ENCODE results near the gene TMEM106A.
"Not testable (repeated sequence)": the region's sequence is repeated elsewhere in the genome, so short reads cannot be mapped to it uniquely, and the experiment has no call there.

Gene TMEM106A, protein sequence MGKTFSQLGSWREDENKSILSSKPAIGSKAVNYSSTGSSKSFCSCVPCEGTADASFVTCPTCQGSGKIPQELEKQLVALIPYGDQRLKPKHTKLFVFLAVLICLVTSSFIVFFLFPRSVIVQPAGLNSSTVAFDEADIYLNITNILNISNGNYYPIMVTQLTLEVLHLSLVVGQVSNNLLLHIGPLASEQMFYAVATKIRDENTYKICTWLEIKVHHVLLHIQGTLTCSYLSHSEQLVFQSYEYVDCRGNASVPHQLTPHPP

DNA sequence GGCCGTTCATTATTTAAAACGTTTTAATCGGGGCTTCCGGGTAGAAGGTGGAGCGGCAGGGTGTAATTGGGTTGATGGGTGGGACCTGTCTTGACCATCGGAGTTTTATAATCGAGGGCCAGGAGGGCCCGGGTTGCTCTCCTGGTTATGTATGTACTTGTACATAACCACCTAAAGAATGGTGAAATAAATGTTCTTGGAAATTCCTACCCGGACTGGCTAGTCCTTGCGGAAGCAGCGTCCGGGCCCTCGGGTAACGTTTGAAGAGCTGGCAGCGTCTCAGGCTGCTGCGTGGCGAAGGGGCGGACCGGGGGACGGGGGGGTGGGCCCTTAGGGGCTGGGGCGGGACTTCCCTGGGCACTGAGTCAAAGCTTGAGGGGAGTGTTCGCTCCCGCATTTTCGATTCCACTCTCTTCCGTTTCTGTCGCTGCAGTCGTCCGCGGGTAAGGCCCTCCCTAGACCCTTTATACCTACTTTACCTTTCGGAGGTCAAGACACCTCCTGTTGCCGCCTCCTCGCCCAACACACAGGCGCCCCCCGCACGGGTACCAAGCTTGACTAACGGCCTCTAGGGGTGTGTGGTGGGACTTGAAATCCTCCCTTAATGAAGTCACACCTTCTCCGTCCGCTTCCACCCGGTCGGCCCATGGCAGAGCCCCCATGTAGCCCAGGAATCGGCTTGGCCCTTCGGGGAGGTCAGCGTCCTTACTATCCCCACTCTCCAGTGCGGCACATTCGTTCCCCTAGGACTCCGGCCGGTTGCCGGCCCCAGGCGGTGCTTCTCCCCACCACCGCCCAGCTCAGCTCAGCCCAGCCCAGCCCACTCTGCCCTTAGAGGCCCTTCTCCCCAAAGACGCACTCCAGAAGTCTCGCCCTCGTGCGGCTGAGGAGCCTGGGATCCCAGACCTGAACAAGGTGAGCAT lies at the start of gene TMEM106A:
TSS of gene TMEM106A (plus strand) at position 396 of the 923 bp plus-strand sequence. CDS start 1,167 bp downstream, outside the sequence.
- peak; percentile 73 for DNase-seq (ENCODE audit: low read depth)

DNA sequence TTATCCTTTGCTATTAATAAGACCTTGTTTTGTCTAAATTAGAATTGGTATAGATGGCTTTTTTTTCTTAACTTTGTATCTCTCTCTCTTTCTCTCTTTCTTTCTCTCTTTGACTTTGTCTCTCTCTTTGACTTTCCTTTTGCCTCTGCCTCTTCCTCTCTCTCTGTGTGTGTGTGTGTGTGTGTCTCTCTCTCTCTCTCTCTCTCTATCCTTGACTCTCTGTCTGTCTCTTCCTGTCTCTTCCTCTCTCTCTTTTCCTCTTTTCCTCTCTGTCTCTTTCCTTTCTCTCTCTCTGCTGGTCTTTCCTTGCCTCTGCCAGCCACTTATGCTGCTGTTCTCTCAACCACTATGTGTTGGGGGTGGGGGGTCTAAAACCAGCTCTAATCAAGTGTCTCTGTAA lies 45.7 kb upstream of the TMEM106A start:
- not testable (repeated sequence) for DNase-seq (ENCODE audit: low read depth)

DNA sequence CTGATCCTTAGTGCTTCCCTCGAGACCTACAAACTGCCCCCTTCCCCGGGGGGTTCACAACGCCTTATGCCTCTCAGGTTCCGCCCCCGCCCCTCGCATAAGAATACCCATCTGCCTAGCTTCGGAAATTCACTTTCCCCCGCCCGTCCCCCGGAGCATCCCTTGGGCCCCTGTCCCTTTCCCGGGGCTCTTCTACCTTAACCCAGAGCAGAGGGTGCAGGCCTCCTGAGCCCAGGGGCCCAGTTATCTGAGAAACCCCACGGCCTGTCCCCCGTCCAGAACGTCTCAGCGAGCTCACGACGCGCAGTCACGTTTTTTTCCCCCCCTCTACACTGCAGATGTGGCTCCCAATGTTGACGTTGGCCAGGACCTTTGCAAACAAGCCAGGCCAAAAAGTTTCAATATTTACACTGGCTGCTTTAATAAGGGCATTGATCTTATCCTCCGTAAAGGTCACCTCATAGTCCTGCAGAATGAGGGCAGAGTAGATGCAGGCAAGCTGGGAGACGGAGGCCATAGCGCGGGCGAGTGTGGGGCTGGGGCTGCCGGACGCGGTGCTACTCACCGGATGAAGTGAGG lies 42.0 kb upstream of the TMEM106A start:
- DNase-seq (ENCODE audit: low read depth): no peak

DNA sequence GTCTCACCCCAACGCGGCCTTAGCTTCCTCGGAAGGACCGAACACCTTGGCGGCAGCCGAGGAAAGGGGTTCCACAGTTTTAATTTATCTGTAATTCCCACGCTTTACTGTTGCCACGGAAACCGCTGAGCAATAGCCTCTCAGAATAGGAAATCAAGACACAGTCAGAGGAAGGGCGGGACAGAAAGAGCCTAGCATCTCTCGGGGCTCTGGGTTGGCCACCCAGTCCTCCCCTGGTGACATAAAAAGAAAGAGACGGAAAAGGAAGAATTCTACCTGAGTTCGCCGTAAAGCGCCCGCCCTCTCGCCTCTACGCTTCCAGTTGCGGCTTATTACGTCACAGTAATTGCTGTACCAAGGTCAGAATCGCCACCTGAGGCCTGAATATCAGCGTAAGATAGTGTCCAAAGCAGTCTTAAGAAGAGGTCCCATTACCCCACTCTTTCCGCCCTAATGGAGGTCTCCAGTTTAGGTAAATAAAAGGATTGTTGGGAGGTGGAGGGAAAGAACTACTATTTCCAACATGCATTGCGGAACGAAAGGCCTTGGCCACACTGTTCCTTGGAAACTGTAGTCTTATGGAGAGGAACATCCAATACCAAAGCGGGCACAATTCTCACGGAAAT lies 41.4 kb upstream of the TMEM106A start:
- DNase-seq (ENCODE audit: low read depth): peak; percentile 96

DNA sequence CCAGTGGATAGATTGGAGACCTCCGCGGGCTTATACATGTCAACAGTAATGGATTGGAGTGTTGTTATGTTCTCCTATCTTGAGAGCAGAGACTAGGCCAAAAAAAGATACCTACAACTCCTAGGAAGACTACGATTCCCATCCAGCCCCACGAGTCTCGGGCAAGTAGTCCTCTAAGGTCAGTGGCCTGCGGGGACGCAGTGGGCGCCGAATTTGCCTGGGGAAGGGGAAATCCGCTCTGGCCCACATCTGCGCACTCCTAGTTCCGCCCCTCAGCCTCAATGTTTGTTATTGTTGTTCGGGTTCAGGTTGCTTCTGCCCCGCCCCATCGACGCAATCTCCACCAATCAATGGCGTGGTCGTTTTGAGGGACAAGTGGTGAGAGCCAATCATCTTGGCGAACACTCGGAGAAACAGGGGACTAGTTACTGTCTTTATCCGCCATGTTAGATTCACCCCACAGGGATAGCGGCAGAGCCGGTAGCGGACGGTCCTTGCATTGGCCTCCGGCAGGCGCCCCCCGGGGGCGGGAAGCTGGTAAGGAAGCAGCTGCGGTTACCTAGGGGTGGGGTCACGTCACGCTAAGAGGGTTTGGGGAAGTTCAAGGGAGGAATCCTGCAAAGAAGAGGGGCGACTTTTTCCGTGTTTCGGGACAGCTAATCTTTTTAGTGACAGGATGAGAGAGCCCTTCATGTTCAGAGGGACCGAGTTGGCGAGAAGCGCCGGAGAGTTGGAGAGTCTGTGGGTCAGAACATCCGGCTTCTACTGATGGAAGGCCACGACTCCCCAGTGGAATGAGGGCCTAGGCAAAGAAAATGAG lies 40.7 kb upstream of the TMEM106A start, which contains the start of gene NBR1:
TSS of gene NBR1 (plus strand) at position 449 of the 820 bp plus-strand sequence. CDS start 4,586 bp downstream, outside the sequence.
- peak; percentile 97 for DNase-seq (ENCODE audit: low read depth)

DNA sequence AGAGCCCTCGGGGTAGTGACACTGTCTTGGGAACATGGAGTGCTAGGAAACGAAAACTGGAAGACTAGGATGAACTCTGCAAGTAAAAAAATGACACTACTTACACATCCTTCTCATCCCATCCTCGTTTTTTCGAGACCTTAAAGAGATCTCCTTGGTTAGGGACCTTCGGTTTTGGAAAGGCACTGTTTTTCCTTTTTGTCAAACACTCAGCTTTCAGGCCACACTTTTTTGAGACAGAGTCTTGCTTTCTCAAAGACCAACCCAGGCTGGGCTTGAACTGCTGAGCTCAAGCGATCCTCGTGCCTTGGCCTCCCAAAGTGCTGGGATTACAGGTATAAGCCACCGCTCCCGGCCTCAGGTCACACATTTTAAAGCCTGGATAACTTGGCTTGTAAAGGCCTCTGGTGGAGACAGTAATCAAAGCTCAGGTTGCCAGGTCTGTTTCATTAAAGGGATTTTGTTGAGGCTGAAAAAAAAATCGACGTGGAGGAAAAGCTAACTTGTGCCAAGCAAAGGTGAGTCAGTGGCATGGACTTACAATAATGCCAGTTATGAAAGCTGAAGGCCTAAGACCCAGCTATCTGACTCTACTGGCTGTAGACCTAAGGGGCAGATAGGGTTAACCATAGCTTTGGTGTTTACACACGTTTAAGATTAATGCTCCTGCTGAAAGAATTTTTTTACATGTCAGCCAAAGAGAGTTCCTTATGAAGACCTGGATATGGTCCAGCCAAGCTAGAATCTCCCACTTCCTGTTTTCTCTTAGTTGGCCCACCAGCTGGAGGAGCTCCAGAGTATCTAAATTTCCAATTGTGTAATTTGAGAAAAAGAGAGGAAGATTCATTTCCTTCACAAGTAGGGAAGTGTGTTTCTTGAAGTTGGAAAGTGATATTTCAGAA lies 39.8 kb upstream of the TMEM106A start:
- peak; percentile 53 for DNase-seq (ENCODE audit: low read depth)

DNA sequence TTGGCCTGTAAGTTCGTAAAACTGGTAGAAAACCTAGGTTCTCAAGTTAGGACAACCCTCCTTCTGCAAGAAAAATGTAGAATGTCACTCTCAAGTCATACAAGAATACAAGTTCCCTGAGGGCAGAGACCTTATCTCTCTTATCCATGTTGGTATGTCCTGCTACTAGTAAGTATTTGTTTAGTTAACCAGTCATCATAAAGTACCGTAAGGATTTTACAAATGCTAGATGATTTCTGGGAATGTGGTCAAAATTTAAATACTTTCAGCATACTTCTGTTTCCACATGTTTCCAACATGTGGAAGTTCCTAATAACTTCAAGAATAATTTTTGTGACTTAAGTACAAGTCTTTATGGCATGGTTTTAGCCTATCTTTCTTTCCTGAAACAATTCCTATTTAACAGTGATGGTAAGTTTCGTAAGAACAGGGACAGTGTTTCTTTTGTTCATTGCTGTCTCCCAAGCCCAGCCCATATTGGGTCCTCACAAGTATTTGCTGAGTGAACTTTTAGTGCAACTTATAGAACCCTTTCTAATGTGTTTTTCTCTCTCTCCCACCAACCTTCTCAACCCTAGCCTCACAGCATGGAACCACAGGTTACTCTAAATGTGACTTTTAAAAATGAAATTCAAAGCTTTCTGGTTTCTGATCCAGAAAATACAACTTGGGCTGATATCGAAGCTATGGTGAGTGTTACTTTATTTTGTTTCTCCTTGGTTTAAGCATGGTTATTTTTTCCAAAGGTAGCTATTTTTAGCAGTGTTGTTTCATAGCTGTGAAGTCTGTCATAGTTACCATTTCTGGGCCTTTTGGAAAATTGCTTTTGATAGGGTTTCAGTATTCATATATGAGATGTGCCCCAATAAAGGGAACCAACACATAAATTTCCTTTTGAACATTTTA lies 36.2 kb upstream of the TMEM106A start:
- no peak for DNase-seq (ENCODE audit: low read depth)

DNA sequence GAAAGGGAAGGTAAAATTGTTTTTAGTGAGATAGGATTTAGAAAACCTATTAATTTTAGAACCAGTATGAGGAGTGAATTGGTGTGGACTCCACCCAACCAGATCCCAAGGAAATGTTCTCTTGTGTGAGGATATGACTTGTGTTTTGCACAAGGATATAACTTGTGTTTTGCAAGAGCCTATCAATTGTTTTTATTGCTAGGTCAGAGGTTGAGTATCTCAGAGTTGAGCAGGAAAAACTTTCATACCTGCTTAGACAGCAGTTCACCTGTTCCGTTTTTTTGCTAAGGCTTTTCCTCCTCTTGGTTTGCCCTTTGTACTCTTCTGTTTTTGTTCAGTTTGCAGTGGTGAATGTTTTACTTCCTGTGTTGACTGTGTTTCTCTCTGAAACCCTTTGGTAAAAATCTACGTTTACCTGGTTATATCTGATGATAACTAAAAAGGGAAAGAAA lies 35.5 kb upstream of the TMEM106A start:
- DNase-seq (ENCODE audit: low read depth): no peak

DNA sequence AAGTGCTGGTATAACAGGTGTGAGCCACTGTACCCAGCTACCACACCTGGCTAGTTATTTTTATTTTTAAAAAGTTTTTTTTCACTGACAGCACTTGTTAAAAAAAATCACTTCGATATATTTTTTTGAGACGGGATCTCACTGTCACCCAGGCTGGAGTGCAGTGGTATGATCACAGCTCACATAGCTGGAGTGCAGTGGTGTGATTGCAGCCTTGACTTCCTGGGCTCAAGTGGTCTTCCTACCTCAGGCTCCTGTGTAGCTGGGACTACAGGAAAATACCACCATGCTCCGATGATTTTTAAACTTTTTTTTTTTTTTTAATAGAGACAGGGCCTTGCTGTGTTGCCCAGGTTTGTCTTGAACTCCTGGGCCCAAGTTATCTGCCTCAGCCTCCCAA lies 27.8 kb upstream of the TMEM106A start:
- no peak for DNase-seq (ENCODE audit: low read depth)

DNA sequence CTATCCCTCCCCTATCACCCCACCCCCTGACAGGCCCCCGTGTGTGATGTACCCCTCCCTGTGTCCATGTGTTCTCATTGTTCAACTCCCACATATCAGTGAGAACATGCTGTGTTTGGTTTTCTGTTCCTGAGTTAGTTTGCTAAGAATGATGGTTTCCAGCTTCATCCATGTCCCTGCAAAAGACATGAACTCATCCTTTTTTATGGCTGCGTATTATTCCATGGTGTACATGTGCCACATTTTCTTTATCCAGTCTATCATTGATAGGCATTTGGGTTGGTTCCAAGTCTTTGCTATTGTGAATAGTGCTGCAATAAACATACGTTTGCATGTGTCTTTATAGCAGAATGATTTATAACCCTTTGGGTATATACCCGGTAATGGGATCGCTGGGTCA lies 25.0 kb upstream of the TMEM106A start:
- DNase-seq (ENCODE audit: low read depth): not testable (repeated sequence)

DNA sequence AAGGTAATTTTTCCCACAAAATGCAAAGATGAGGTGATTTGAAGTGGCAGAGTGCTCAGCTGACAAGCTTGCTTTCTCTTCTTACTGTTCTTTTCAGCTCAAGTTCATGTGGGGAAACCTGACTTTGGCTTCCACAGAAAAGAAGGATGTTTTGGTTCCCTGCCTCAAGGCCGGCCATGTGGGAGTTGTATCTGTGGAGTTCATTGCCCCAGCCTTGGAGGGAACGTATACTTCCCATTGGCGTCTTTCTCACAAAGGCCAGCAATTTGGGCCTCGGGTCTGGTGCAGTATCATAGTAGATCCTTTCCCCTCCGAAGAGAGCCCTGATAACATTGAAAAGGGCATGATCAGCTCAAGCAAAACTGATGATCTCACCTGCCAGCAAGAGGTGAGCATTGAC lies 18.4 kb upstream of the TMEM106A start:
- DNase-seq (ENCODE audit: low read depth): no peak

DNA sequence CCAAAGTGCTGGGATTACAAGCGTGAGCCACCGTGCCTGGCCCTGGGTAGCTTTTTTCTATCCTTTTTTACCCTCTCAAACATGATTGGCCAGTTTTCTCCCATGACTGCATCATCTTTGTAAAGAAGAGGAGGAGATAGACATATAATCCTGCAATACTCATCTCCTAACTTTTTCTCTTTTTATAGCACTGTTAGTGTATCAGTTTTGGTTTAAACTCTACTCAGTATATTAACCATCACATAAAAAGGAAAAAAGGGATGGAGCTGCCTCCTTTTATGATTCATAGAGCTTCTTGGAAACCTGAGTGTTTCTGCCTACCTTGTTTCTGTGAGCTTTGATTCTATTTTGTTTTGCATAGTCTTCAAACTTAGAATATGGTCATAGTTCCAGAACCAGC lies 12.0 kb upstream of the TMEM106A start:
- no peak for DNase-seq (ENCODE audit: low read depth)

DNA sequence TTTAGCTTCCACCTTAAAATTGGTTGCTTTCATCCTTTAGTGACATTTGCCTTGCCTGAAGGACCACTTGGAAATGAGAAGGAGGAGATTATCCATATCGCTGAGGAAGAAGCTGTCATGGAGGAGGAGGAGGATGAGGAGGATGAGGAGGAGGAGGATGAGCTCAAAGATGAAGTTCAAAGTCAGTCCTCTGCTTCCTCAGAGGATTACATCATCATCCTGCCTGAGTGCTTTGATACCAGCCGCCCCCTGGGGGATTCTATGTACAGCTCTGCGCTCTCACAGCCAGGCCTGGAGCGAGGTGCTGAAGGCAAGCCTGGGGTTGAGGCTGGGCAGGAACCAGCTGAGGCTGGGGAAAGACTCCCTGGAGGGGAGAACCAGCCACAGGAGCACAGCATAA lies 11.5 kb upstream of the TMEM106A start:
- DNase-seq (ENCODE audit: low read depth): no peak

DNA sequence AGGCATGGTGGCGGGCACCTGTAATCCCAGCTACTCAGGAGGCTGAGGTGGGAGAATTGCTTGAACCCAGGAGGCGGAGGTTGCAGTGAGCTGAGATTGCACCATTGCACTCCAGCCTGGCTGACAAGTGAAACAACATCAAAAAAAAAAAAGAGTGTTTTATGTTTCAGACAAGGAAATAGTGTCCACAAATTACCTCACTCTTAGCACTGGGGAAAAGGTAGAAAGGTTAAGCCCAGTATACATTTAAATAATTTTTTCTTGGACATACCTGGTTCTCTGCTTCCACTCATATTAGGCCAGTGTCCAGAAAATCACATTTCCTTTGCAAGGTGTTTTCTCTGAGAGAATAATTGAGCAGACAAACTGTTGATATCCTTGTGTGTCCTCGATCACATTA lies 8.7 kb upstream of the TMEM106A start:
- not testable (repeated sequence) for DNase-seq (ENCODE audit: low read depth)

DNA sequence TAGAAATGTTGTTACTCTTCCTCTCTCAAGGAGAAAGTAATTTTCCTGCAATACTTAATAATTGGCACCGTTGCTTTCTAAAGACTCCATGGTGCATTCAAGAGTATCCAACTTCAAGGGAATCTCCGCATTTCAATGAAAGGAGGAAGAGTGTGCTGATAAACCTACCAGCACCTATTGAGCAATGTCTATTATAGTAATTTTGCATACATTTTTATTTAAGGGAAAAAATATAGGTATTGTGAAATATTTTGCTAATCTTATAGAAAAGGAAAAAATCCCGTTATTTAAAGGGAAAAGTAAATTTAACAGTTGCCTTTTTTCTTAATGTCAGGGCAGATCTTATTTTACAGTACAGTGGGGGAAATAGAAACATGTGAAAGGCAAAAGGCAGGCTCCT lies 1.1 kb upstream of the TMEM106A start:
- DNase-seq (ENCODE audit: low read depth): no peak

DNA sequence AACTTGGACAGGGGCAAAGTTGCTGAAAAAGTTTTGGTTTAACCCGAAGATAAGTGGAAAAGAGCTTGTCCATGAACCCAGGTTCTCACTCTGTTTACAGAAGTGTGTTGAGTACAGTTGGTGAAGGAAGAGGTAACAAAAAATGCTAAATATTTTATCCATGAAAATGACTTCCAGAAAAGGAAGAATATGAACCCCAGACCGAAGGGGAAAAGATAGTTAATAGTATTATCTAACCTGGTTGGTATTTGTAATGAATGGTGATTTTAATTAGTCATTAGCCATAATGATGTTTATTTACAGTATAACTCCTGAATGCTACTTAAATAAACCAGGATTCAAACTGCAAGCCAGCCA lies 574 bp upstream of the TMEM106A start:
- no peak for DNase-seq (ENCODE audit: low read depth)

DNA sequence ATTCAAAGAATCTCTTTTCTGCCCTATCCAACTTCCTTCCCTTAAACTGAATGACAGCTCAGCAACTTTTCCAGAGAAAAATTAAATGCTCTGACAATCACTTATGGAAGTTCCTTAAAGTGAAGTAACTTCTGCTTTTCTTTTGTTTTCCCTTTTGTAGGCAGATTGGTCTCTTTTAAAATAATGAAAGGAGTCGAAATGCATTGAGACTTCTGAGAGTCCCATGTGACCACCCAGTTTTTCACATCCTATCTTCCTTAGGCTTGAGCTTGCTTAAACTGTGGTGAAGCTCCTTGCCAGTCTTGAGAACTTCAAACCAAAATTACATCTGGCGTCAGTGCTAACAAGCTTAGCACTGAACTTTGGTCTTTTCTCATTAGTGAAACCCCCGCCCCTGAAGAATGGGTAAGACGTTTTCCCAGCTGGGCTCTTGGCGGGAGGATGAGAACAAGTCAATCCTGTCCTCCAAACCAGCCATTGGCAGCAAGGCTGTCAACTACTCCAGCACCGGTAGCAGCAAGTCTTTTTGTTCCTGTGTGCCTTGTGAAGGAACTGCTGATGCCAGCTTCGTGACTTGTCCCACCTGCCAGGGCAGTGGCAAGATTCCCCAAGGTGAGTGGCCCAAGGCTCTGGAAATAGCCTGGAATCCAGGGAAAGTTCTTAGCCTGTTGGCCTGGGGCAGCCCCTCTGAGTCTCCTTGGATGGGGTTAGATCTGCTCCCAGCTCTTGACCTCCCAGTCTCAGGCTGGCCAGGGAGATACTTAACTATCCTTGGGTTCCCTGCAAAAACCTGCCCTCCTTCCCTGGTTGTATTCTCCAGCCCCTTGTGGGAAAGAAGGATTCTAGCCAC lies 1.2 kb downstream of the TMEM106A start:
- no peak for DNase-seq (ENCODE audit: low read depth)

DNA sequence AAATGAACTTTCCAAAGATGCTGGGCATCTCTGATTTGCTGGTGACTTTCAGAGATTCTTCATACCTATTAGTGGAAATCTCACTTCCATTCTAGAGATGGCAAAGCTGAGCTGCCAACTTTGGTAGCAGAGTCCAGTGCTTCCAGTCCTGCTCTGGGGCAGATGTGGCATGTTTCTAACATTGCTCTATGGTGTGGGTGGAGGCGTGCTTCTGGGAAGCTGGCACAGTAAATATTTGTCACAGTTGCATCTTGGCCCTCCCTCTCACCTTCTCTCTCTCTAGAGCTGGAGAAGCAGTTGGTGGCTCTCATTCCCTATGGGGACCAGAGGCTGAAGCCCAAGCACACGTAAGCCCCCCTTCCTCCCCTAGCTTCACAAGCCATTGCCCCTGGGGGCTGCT lies 1.9 kb downstream of the TMEM106A start:
- DNase-seq (ENCODE audit: low read depth): no peak
